Activated CD8-positive, alpha-beta T cell treated with anti-CD3 and anti-CD28 coated beads, Interleukin-2, amount 10 ng/mL, durations not matched to agents 7 days and 5 days (primary cell): Measurements from ENCODE around the gene COL18A1. TPM values are rescaled to one million over a fixed set of nuclear protein-coding genes. Genes with fewer than 3 reads are reported as not detected.
A peak's percentile ranks its signal among the peaks of the same experiment; 100 is the strongest.

Experiments used
- ATAC-seq: fragments of 150-1000 bp; cut with Tn5 transposase; one replicate; pipeline ENCODE4 v1.10.0; 2021; ENCODE audit warnings: moderate library complexity
- CTCF ChIA-PET: fragments of 350-600 bp; sonication (Branson Sonifier 250); formaldehyde crosslinking; loops from one replicate; lab custom pipeline; 2021; ENCODE audit warnings: antibody characterized with exemption; lab: Charles Lee
- POLR2A ChIA-PET: fragments of 350-600 bp; sonication (Branson Sonifier 250); formaldehyde crosslinking; loops from one replicate; lab custom pipeline; 2021; ENCODE audit warnings: antibody characterized with exemption; lab: Charles Lee
- DNase-seq: peaks from one replicate; pipeline ENCODE4 v3.0.0-alpha.2; 2020
- H3K27ac Mint-ChIP-seq: one replicate; pipeline ENCODE4 v1.8.0; 2021; ENCODE audit warnings: mild to moderate bottlenecking, mixed read lengths
- H3K27me3 Mint-ChIP-seq: one replicate; pipeline ENCODE4 v1.8.0; 2021; ENCODE audit warnings: low read depth, mixed read lengths
- H3K36me3 Mint-ChIP-seq: one replicate; pipeline ENCODE4 v1.8.0; 2021; ENCODE audit warnings: low read depth, mixed read lengths
- H3K4me1 Mint-ChIP-seq: one replicate; pipeline ENCODE4 v1.8.0; 2021; ENCODE audit warnings: low read depth, mixed read lengths
- H3K4me3 Mint-ChIP-seq: one replicate; pipeline ENCODE4 v1.8.0; 2021; ENCODE audit warnings: mild to moderate bottlenecking, mixed read lengths
- H3K9me3 Mint-ChIP-seq: one replicate; pipeline ENCODE4 v1.8.0; 2022; ENCODE audit warnings: mixed read lengths; ENCODE audit not compliant: insufficient read depth
- total RNA-seq, 2 experiments: library from RNA; stranded (reverse); gene quantifications; one replicate each; pipeline ENCODE4 v1.2.3, GENCODE V29; 2021

COL18A1 gene
- total RNA-seq, 2 experiments from 2014 or later, result 24.1 to 28.7 TPM

DNA sequence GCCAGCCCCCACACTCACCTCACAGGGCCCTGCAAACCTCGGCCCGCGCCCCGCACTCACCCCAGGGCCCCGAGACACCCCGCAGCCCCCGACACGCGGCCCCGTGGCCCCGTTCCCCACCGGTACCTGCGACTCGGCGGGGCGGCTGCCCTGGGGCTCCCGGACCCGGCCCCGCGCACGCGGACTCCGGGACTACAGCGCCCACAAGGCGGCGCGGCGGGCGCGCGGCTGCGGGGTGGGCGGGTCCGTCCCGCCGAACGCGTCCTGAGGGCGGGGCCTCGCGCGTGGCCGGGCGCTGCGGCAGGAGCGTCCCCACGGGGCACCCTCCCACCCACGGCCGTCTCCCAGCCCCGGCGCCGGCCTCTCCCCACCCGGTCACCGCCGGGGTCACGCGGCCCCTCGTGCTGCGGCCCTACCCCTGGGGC is 137.3 kb downstream of the COL18A1 start, which contains the start of gene SLC19A1:
Gene SLC19A1 (minus strand): TSS at position 199 of the 425 bp plus-strand sequence. CDS start 4,481 bp downstream, outside the sequence.
- no peaks in the 10 kb centered on the region for H3K27me3 Mint-ChIP-seq
- DNase-seq (peak; percentile 76), ATAC-seq (peak; percentile 87)
- peak within 1 kb of the TSS; percentile 82 for H3K27ac Mint-ChIP-seq
- CTCF ChIA-PET, result no interaction called here
- POLR2A ChIA-PET, result no interaction called here
- peaks cover 7% of the 10 kb centered on the region for H3K36me3 Mint-ChIP-seq
- H3K9me3 Mint-ChIP-seq, result no peaks in the 10 kb centered on the region
- H3K4me3 Mint-ChIP-seq, result peak within 1 kb of the TSS; percentile 75
- H3K4me1 Mint-ChIP-seq, result peaks cover 16% of the 10 kb centered on the region

DNA sequence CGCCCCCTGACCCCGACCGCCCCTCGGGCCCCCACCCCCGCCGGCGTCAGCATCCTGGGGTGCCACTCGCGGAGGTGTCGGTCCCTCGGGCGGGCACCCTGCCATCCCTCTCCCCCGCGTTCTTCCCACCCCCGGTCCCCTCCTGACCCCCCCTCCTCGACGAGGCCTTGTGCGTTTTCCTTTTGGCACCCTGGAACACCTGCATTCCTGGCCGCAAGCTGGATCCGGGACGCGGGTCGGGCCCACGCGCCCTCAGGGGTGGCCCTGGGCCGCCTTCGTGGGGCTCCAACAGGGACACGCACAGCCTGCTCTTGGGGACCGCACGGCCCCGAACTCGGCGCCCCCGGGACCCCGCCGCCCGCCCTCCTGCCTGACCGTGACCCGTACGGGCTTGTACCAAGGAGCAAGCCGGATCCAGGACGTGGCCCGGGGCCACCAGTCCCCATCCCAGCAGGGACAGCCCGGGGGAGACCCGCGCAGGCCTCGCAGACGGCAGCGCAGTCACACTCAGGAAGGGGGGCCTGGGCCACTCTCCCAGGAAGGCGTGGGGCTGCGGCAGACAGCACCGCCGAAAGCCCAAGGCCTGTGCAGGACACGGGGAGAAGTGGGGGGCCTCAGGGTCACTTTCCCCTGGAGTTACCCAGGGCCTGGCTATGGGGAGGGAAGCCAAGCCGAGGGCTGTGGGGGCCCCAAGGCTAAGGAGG is 137.9 kb downstream of the COL18A1 start:
- H3K4me3 Mint-ChIP-seq, result peak overlapping the region; percentile 60
- H3K27ac Mint-ChIP-seq, result peak overlapping the region; percentile 43
- POLR2A ChIA-PET, result no interaction called here

DNA sequence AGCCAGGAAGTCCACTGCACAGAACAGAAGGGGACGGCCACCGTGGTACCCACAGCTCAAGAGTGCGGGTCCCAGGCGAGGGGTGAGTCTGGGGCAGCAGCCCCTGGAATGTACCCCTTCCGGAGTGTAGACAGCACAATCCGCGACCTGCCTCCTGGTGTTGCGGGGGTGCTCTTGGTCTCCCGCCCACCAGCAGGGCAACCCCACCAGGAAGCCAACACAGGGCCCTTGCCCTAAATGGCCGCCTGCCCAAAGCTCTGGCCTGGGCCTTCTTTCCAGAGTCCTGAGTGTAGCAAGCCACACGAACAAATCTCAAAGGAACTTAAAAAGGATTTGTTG is 138.4 kb downstream of the COL18A1 start:
- Mint-ChIP-seq H3K4me3 (peak overlapping the region; percentile 53), H3K36me3 (peaks cover 7% of the 10 kb centered on the region), H3K4me1 (peaks cover 16% of the 10 kb centered on the region), H3K27me3 (no peaks in the 10 kb centered on the region), H3K9me3 (no peaks in the 10 kb centered on the region), H3K27ac (peak overlapping the region; percentile 30)
- ChIA-PET POLR2A (no interaction called here), CTCF (no interaction called here)
- no peak for DNase-seq
- ATAC-seq, result no peak

More for the DNA sequence above, 137.9 kb downstream of the COL18A1 start:
- Mint-ChIP-seq H3K4me1 (peaks cover 16% of the 10 kb centered on the region), H3K27me3 (no peaks in the 10 kb centered on the region), H3K36me3 (peaks cover 7% of the 10 kb centered on the region), H3K9me3 (no peaks in the 10 kb centered on the region)
- CTCF ChIA-PET, result no interaction called here
- DNase-seq (peak; percentile 21), ATAC-seq (no peak)

DNA sequence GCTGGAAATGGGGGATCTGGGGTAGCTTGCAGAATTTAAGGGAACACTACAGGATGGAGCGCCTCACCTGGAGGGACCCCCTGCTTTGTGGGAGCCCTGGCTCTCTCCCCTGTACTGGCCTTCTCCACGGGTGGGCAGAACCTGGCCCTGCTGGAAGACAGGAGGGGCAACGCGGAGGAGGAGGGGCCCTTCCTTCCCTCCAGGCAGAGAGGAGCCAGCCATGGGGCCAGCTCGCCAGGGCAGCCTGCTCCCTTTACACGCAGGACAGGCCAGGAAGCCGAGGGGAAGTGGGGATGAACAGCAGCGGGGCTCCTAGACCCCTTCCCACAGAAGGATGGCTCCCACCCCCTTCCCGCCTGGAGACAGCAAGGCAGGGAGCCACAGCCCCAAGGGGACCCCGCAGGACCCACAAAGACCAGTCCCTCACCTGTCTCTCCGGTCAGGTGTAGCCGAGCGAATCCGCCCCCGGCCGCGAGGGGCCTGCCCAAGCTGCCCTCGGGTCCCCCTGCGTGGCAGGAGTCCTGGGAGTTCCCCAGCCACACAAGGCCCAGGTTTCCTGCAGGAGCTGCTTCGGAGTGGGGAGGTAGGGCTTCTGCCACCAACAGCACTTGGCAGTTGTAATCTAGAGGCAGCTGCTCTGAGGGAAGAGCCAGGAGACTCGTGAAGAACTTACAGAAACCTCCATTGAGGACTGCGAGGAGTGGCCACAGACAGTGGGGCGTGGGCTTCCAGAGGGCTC is 138.9 kb downstream of the COL18A1 start:
- H3K4me1 Mint-ChIP-seq, result peaks cover 17% of the 10 kb centered on the region
- ChIA-PET CTCF (no interaction called here), POLR2A (no interaction called here)
- no peaks in the 10 kb centered on the region for H3K27me3 Mint-ChIP-seq
- ATAC-seq, result no peak
- H3K4me3 Mint-ChIP-seq, result peak overlapping the region; percentile 53
- peaks cover 7% of the 10 kb centered on the region for H3K36me3 Mint-ChIP-seq
- DNase-seq, result no peak
- H3K27ac Mint-ChIP-seq, result peak overlapping the region; percentile 36
- H3K9me3 Mint-ChIP-seq, result no peaks in the 10 kb centered on the region

GRCh38 chr21:45544449-45545235 is 139.7 kb downstream of the COL18A1 start:
- Mint-ChIP-seq H3K9me3 (no peaks in the 10 kb centered on the region), H3K4me1 (peaks cover 22% of the 10 kb centered on the region), H3K36me3 (peaks cover 7% of the 10 kb centered on the region), H3K27ac (peak overlapping the region; percentile 36), H3K27me3 (no peaks in the 10 kb centered on the region), H3K4me3 (no peak overlapping the region)
- no peak for DNase-seq
- ChIA-PET CTCF (no interaction called here), POLR2A (no interaction called here)
- no peak for ATAC-seq

DNA sequence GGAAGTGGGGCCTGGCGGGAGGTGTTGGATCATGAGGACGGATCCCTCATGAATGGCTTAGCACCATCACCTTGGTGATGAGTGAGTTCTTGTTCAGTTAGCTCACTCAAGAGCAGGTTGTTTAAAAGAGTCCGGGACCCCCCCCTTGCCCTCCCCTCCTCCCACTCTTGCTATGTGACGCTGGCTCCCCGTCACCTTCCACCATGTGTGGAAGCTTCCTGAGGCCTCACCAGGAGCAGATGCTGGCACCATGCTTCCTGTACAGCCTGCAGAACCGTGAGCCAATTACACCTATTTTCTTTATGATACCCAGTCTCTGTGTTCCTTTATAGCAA is 140.2 kb downstream of the COL18A1 start:
- no peak overlapping the region for H3K4me3 Mint-ChIP-seq
- no peak overlapping the region for H3K27ac Mint-ChIP-seq
- no peak for ATAC-seq
- ChIA-PET CTCF (no interaction called here), POLR2A (no interaction called here)
- H3K9me3 Mint-ChIP-seq, result no peaks in the 10 kb centered on the region
- H3K36me3 Mint-ChIP-seq, result peaks cover 7% of the 10 kb centered on the region
- no peaks in the 10 kb centered on the region for H3K27me3 Mint-ChIP-seq
- peaks cover 19% of the 10 kb centered on the region for H3K4me1 Mint-ChIP-seq
- no peak for DNase-seq

GRCh38 chr21:45545691-45546531 is 140.9 kb downstream of the COL18A1 start:
- H3K4me1 Mint-ChIP-seq, result peaks cover 18% of the 10 kb centered on the region
- no peak for ATAC-seq

GRCh38 chr21:45546636-45547544 is 141.9 kb downstream of the COL18A1 start:
- peaks cover 26% of the 10 kb centered on the region for H3K4me1 Mint-ChIP-seq
- CTCF ChIA-PET, result no interaction called here
- H3K4me3 Mint-ChIP-seq, result no peak overlapping the region
- POLR2A ChIA-PET, result interaction anchor here (1.1 kb wide), 1 partner anchor 49 kb away, joined by 3 read pairs; no protein-coding TSS in a partner anchor
- H3K9me3 Mint-ChIP-seq, result no peaks in the 10 kb centered on the region
- no peak overlapping the region for H3K27ac Mint-ChIP-seq
- ATAC-seq, result no peak
- H3K36me3 Mint-ChIP-seq, result no peaks in the 10 kb centered on the region
- H3K27me3 Mint-ChIP-seq, result no peaks in the 10 kb centered on the region
- no peak for DNase-seq

More at GRCh38 chr21:45545691-45546531, 140.9 kb downstream of the COL18A1 start:
- ChIA-PET CTCF (no interaction called here), POLR2A (no interaction called here)
- H3K27ac Mint-ChIP-seq, result no peak overlapping the region
- H3K36me3 Mint-ChIP-seq, result peaks cover 2% of the 10 kb centered on the region
- no peak overlapping the region for H3K4me3 Mint-ChIP-seq
- no peaks in the 10 kb centered on the region for H3K9me3 Mint-ChIP-seq
- no peak for DNase-seq
- no peaks in the 10 kb centered on the region for H3K27me3 Mint-ChIP-seq

DNA sequence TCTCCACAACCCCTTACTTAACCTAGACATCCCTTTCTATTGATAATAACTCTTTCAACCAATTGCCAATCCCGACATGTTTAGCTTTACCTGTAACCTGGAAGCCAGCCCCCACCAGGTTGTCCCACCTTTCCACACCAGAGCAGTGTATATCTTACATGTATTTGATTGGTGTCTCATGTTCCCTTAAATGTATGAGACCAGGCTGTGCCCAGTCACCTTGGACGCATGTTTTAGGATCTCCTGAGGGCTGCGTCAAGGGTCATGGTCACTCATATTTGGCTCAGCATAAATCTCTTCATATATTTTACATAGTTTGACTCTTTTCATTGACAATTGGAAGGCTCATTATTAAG is 142.6 kb downstream of the COL18A1 start:
- Mint-ChIP-seq H3K4me1 (peaks cover 31% of the 10 kb centered on the region), H3K4me3 (no peak overlapping the region), H3K36me3 (no peaks in the 10 kb centered on the region), H3K27ac (no peak overlapping the region), H3K27me3 (no peaks in the 10 kb centered on the region), H3K9me3 (no peaks in the 10 kb centered on the region)
- ChIA-PET CTCF (no interaction called here), POLR2A (interaction anchor here (1.1 kb wide), 1 partner anchor 48 kb away, joined by 3 read pairs; no protein-coding TSS in a partner anchor)
- ATAC-seq, result no peak
- DNase-seq, result no peak

DNA sequence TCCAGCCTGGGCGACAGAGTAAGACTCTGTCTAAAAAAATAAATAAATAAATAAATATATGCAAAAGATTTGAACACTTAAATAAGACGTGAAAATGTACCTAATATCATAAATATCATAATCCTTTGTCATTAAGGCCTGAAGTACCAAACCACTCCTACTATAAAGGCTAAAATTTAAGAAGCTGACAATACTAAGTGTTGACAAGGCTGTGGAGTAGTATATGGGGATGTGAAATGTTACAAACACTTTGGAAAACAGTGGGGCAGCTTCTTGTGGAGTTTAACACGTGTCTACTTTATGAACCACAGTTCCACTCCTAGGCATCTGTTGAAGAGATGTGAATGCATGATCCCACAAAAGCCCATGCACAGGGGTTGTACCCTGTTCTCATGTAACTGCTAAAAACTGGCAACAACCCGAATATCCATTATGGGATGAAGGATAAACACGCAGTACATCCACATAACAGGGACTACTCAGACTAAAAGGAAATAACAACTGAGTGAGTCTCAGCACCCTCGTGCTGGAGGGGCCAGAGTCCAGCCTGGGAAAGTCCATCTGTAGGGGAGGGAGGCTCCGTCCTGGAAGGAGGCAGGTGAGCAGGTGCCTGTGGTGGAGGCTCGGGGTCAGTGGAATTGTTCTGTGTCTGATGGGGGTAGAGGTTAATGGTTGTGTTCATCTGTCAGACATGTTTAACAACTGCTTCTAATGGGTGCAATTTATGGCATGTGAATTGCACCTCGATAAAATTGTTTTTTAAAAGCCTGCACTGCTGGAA is 143.9 kb downstream of the COL18A1 start:
- POLR2A ChIA-PET, result no interaction called here
- no peak for ATAC-seq

More for the DNA sequence above, 143.9 kb downstream of the COL18A1 start:
- CTCF ChIA-PET, result no interaction called here
- no peak overlapping the region for H3K4me3 Mint-ChIP-seq
- no peaks in the 10 kb centered on the region for H3K36me3 Mint-ChIP-seq
- peaks cover 38% of the 10 kb centered on the region for H3K4me1 Mint-ChIP-seq
- no peaks in the 10 kb centered on the region for H3K27me3 Mint-ChIP-seq
- H3K9me3 Mint-ChIP-seq, result no peaks in the 10 kb centered on the region
- peak overlapping the region; percentile 88 for H3K27ac Mint-ChIP-seq
- DNase-seq, result no peak
